Measurements from ENCODE around the gene CWC22. TPM values are rescaled to one million over a fixed set of nuclear protein-coding genes. Genes with fewer than 3 reads are reported as not detected.

Gene CWC22
- total and polyA plus RNA-seq, 2 experiments from 2014 or later: 15.7 to 17.6 TPM

DNA sequence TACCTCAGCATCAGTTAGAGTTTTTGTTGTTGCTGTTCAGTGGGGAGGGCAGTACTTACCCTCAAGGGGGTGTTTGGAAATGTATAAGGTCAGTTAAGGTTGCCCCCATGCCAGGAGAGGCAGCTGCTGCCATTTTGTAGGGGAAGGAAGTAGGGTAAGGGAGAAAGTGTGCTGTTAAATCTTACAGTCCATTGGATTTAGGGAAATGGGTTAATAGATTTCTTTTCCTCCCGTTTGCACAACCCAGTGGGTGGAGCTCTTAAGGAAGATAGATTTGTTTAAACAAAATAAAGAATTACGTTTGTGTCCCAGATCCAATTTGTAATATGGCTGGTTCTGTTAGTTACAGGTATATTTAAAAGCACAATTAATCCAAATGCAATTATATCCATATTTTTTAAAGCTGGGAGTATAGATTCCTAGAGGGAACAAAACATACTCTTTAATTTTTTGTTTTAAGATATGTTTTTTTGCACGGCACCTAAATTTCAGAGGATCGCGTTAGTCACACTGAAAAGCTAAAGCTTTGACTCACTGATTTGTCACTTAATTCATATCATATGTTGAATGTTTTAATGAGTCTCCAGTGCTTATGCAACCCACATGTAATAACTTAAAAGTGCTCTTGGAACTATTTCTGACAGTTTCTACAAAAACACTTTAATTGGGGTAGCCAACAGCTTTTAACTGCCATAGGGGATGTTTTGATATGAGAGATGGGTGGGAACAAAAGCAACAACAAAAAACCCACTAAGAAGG, 9.0 kb upstream of the CWC22 start:
- no peak overlapping the region for H3K4me3 ChIP-seq
- no peaks in the 10 kb centered on the region for H3K9me3 ChIP-seq (ENCODE audit: low read depth)
- no peaks in the 10 kb centered on the region for H3K9me2 ChIP-seq (replicated peaks; ENCODE audit: insufficient read depth)
- H2AFZ ChIP-seq: no peak overlapping the region
- no peaks in the 10 kb centered on the region for H4K20me1 ChIP-seq (ENCODE audit: insufficient read depth, poor library complexity, severe bottlenecking)
- no peak overlapping the region for H3K4me2 ChIP-seq
- DNase-seq (ENCODE audit: low spot score): no peak
- no peaks in the 10 kb centered on the region for H3K4me1 ChIP-seq (ENCODE audit: insufficient read depth)
- WGBS (ENCODE audit: low lambda C conversion rate, missing lambda C conversion rate): 58% methylated on average over 5 of the region's 5 CpGs
- no peaks in the 10 kb centered on the region for H3K27me3 ChIP-seq
- no peaks in the 10 kb centered on the region for H3K36me3 ChIP-seq (replicated peaks; ENCODE audit: insufficient read depth, low read depth)
- TF ChIP-seq CTCF (IDR thresholded peaks at IDR 0.05; ENCODE audit: poor library complexity) (no peak), EZH2 (IDR thresholded peaks at IDR 0.05; ENCODE audit: borderline replicate concordance) (no peak), EZH2phosphoT487 (IDR thresholded peaks at IDR 0.05; ENCODE audit: low read depth, severe bottlenecking, unreplicated experiment) (no peak)
- H3K79me2 ChIP-seq: no peaks in the 10 kb centered on the region
- no peak overlapping the region for H3K27ac ChIP-seq

- no peaks in the 10 kb centered on the region for H3K4me1 ChIP-seq (ENCODE audit: insufficient read depth)
- H3K36me3 ChIP-seq (replicated peaks; ENCODE audit: insufficient read depth, low read depth): no peaks in the 10 kb centered on the region
- no peak for DNase-seq (ENCODE audit: low spot score)
- no peak overlapping the region for H3K4me2 ChIP-seq
- H3K27me3 ChIP-seq: no peaks in the 10 kb centered on the region
- H3K79me2 ChIP-seq: no peaks in the 10 kb centered on the region
- no peak overlapping the region for H3K27ac ChIP-seq
- H3K4me3 ChIP-seq: no peak overlapping the region
- H3K9me3 ChIP-seq (ENCODE audit: low read depth): no peaks in the 10 kb centered on the region
- no peaks in the 10 kb centered on the region for H4K20me1 ChIP-seq (ENCODE audit: insufficient read depth, poor library complexity, severe bottlenecking)
- TF ChIP-seq CTCF (IDR thresholded peaks at IDR 0.05; ENCODE audit: poor library complexity): no peak
- no peak for TF ChIP-seq EZH2 (IDR thresholded peaks at IDR 0.05; ENCODE audit: borderline replicate concordance)
- TF ChIP-seq EZH2phosphoT487 (IDR thresholded peaks at IDR 0.05; ENCODE audit: low read depth, severe bottlenecking, unreplicated experiment): no peak
- WGBS (ENCODE audit: low lambda C conversion rate, missing lambda C conversion rate): 90% methylated on average over 4 of the region's 4 CpGs
- H2AFZ ChIP-seq: no peak overlapping the region
- H3K9me2 ChIP-seq (replicated peaks; ENCODE audit: insufficient read depth): no peaks in the 10 kb centered on the region
Measured at GRCh38 chr2:180012523-180012922, 5.4 kb upstream of the CWC22 start.

GRCh38 chr2:180010701-180011100, 3.6 kb upstream of the CWC22 start:
- no peak for TF ChIP-seq EZH2phosphoT487 (IDR thresholded peaks at IDR 0.05; ENCODE audit: low read depth, severe bottlenecking, unreplicated experiment)
- TF ChIP-seq EZH2 (IDR thresholded peaks at IDR 0.05; ENCODE audit: borderline replicate concordance): no peak
- TF ChIP-seq CTCF (IDR thresholded peaks at IDR 0.05; ENCODE audit: poor library complexity): no peak
- WGBS (ENCODE audit: low lambda C conversion rate, missing lambda C conversion rate): 95% methylated on average over 2 of the region's 2 CpGs

More at GRCh38 chr2:180010701-180011100, 3.6 kb upstream of the CWC22 start:
- no peak overlapping the region for H2AFZ ChIP-seq
- no peaks in the 10 kb centered on the region for H3K27me3 ChIP-seq
- no peaks in the 10 kb centered on the region for H3K9me3 ChIP-seq (ENCODE audit: low read depth)
- no peaks in the 10 kb centered on the region for H3K4me1 ChIP-seq (ENCODE audit: insufficient read depth)
- H3K4me3 ChIP-seq: no peak overlapping the region
- no peak overlapping the region for H3K27ac ChIP-seq
- H3K36me3 ChIP-seq (replicated peaks; ENCODE audit: insufficient read depth, low read depth): no peaks in the 10 kb centered on the region
- H3K4me2 ChIP-seq: no peak overlapping the region
- no peak for DNase-seq (ENCODE audit: low spot score)
- no peaks in the 10 kb centered on the region for H3K9me2 ChIP-seq (replicated peaks; ENCODE audit: insufficient read depth)
- H4K20me1 ChIP-seq (ENCODE audit: insufficient read depth, poor library complexity, severe bottlenecking): no peaks in the 10 kb centered on the region
- H3K79me2 ChIP-seq: peaks cover 10% of the 10 kb centered on the region
